Motor neuron (in vitro differentiated cells): ENCODE data around the gene SYNJ2. TPM values are rescaled to one million over a fixed set of nuclear protein-coding genes. Genes with fewer than 3 reads are reported as not detected.

Source experiments
- ATAC-seq, 8 experiments: fragments of 200-7000 bp; cut with Tn5 transposase; replicated peaks in 6 of 8; 2 replicates each; pipeline ENCODE4 v1.8.0; 2021; ENCODE audit warnings: mild to moderate bottlenecking in 8 of 8, moderate library complexity in 8 of 8
- H3K27ac ChIP-seq, 2 donors: fragments of 250-450 bp; sonication (Bioruptor Pico); 2 replicates each; pipeline ENCODE4 v1.9.0; 2021; ENCODE audit warnings: antibody characterized with exemption in 2 of 2, mild to moderate bottlenecking in 2 of 2, moderate library complexity in 1 of 2
- H3K4me1 ChIP-seq, 2 donors: fragments of 250-450 bp; sonication (Bioruptor Pico); replicated peaks in 1 of 2; 2 replicates each; pipeline ENCODE4 v1.6.1; 2021; ENCODE audit warnings: antibody characterized with exemption in 2 of 2, mild to moderate bottlenecking in 2 of 2, moderate library complexity in 1 of 2
- H3K4me3 ChIP-seq, 5 donors: fragments of 250-450 bp; sonication (Bioruptor Pico); 2 replicates each; pipeline ENCODE4 v1.9.0; 2021; ENCODE audit warnings: antibody characterized with exemption in 5 of 5, mild to moderate bottlenecking in 5 of 5, moderate library complexity in 4 of 5
- WGBS, 10 experiments: fragments of 450-650 bp; shearing (Covaris generic); methylation state at CpG; one replicate each; pipeline ENCODE4 v1.0.0; 2022; 5-methylcytosine and 5-hydroxymethylcytosine counted together
- in situ Hi-C, 9 experiments: fragments of 400-800 bp; cut with MboI; loops; one replicate each; pipeline ENCODE4 v1.15.0; 2021; ENCODE audit warnings: low sequenced_read_pairs in 9 of 9, low pct_unique_long_range_greater_than_20kb in 2 of 9; ENCODE audit not compliant: unreplicated experiment in 9 of 9
- total RNA-seq, 8 experiments: library from RNA; unstranded; fragments of 300-600 nt; gene quantifications; 2 replicates each; pipeline versions ENCODE4 v1.2.3 to v1.2.4, GENCODE V29; 2022

Gene SYNJ2
- total RNA-seq, 8 experiments from 2014 or later, result 0.60 to 35.5 (median 2.2) TPM

DNA sequence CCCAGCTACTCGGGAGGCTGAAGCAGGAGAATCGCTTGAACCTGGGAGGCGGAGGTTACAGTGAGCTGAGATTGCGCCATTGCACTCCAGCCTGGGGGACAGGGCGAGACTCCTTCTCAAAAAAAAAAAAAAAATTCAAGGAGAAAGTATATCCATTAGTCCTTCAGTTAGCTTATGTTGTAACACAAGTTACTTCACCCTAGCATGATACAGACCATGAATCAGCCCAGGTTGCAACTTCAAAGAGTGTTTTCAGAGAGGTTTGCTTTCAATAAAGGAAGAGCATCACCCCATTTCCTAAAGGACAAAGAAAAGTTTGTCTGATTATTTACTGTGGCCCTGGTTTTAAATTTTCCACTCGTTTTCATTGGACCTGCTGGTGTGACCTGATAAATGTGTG lies 113.4 kb downstream of the SYNJ2 start:
- in situ Hi-C loops, result loop anchor here in 2 of 9 experiments (25.0 kb wide), 2 partner anchors 183 to 333 kb away; no protein-coding TSS in a partner anchor
- WGBS, 10 experiments, result 63 to 100% (median 86%) methylated on average over 1 to 4 of the region's 6 CpGs; no CpG with 5 or more reads in 2 of the 10 experiments
- Histone ChIP-seq H3K4me1 (no peaks in the 10 kb centered on the region), H3K4me3 (no peak overlapping the region), H3K27ac (no peak overlapping the region)
- ATAC-seq, result no peak

GRCh38 chr6:158095671-158096070 lies 114.0 kb downstream of the SYNJ2 start:
- H3K27ac ChIP-seq, result no peak overlapping the region
- 80 to 100% (median 95%) methylated on average over 1 to 7 of the region's 15 CpGs; no CpG with 5 or more reads in 3 of the 10 experiments for WGBS, 10 experiments

GRCh38 chr6:158103228-158103627 lies 121.6 kb downstream of the SYNJ2 start:
- 66 to 100% (median 100%) methylated on average over 1 to 4 of the region's 4 CpGs for WGBS, 10 experiments
- Histone ChIP-seq H3K4me3 (no peak overlapping the region), H3K4me1 (no peaks in the 10 kb centered on the region), H3K27ac (no peak overlapping the region)
- ATAC-seq, result no peak
- in situ Hi-C loops, result no loop called here

More at GRCh38 chr6:158095671-158096070, 114.0 kb downstream of the SYNJ2 start:
- no peaks in the 10 kb centered on the region for H3K4me1 ChIP-seq
- no peak for ATAC-seq
- in situ Hi-C loops, result loop anchor here in 2 of 9 experiments (25.0 kb wide), 2 partner anchors 183 to 333 kb away; no protein-coding TSS in a partner anchor
- no peak overlapping the region for H3K4me3 ChIP-seq

DNA sequence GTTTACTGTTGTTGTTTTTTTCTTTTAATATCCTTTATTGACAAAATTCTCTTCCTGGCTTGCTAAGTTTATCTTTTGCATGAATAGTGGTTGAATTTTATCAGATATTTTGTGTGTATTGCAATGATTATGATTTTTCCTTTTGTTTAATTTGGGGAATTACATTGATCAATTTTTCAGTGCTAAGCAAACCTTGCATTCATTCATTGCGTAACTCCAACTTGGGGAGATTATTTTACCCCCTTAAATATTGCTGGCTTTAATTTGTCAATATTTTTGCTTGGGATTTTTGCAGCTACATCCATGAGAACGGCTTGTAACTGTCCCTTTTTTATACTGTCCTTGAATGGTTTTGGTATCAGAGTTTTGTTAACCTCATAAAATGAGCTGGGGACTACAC lies 123.0 kb downstream of the SYNJ2 start:
- no peak overlapping the region for H3K27ac ChIP-seq
- no peaks in the 10 kb centered on the region for H3K4me1 ChIP-seq
- no peak overlapping the region for H3K4me3 ChIP-seq
- WGBS, 10 experiments, result 47 to 100% (median 92%) methylated on average over 1 to 2 of the region's 2 CpGs
- in situ Hi-C loops, result no loop called here
- ATAC-seq, result no peak

GRCh38 chr6:158109748-158110147 lies 128.1 kb downstream of the SYNJ2 start:
- 88 to 100% (median 100%) methylated on average over 1 to 2 of the region's 2 CpGs; no CpG with 5 or more reads in 1 of the 10 experiments for WGBS, 10 experiments
- ATAC-seq, result no peak
- Histone ChIP-seq H3K27ac (no peak overlapping the region), H3K4me1 (no peaks in the 10 kb centered on the region), H3K4me3 (no peak overlapping the region)
- in situ Hi-C loops, result no loop called here

DNA sequence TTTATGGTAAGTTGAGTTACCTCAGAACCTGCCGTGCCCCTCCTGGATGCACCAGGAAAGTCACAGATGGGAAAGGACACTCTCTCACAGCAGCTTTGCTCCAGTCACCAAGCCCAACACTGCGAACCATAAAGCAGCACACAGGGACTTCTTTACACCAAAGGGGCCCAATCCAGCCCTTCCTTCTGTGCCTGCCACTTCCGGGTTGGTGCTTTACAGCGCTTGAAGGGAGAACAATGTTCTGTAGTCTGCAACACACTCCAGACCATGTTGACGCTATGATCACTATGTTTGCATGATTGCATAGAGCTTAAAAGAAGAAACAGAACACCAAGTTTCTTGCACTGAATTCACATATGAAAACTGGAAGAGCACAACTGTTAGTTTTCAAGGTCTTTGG lies 129.3 kb downstream of the SYNJ2 start:
- ATAC-seq, result no peak
- no peak overlapping the region for H3K4me3 ChIP-seq
- no peaks in the 10 kb centered on the region for H3K4me1 ChIP-seq
- in situ Hi-C loops, result no loop called here
- H3K27ac ChIP-seq, result no peak overlapping the region
- WGBS, 10 experiments, result 66 to 100% (median 90%) methylated on average over 1 to 4 of the region's 5 CpGs; no CpG with 5 or more reads in 2 of the 10 experiments

DNA sequence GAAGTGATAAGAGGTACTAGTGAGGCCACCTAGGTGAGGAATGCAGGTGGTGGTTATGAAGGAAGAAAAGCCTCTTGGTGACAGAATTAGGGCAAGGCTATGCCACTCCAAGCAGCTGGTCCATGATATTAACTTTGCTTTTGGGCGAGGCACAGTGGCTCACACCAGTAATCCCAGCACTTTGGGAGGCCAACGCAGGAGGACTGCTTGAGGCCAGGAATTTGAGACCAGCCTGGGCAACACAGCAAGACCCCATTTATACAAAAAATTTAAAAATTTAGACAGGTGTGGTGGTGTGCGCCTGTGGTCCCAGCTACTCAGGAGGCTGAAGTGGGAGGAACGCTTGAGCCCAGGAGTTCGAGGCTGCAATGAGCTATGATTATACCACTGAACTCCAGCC lies 130.3 kb downstream of the SYNJ2 start:
- Histone ChIP-seq H3K4me1 (no peaks in the 10 kb centered on the region), H3K27ac (no peak overlapping the region), H3K4me3 (no peak overlapping the region)
- ATAC-seq, result no peak
- in situ Hi-C loops, result no loop called here
- WGBS, 10 experiments, result 80 to 100% (median 100%) methylated on average over 1 to 3 of the region's 5 CpGs; no CpG with 5 or more reads in 2 of the 10 experiments

- no peak for ATAC-seq
- no peak overlapping the region for H3K27ac ChIP-seq
- in situ Hi-C loops, result no loop called here
- H3K4me1 ChIP-seq, result peaks cover 1 to 2% of the 10 kb centered on the region in 2 donors
- H3K4me3 ChIP-seq, result no peak overlapping the region
Observed at GRCh38 chr6:158113802-158114201, 132.1 kb downstream of the SYNJ2 start.

DNA sequence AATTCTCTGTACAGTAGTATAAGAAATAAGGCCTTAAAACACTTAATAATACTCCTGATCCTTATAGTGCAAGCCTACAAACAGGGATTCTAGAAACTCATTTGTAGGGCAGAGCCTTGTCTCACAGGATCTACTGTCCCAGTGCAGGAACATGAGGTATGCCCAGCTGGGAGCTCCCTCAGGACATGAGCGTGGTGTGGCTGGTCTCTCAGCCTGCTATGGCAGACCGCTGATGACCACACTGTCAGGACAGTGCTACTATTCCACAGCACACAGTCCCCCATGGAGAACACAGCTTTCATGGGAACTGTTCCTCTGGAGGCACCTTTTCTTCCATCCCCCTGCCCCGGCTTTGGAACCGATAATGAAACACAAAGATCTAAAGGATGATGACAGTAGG lies 133.4 kb downstream of the SYNJ2 start:
- 80 to 100% (median 86%) methylated on average over 2 to 4 of the region's 4 CpGs; no CpG with 5 or more reads in 4 of the 10 experiments for WGBS, 10 experiments
- no peak for ATAC-seq
- no peak overlapping the region for H3K4me3 ChIP-seq
- peaks cover 6 to 7% of the 10 kb centered on the region in 2 donors for H3K4me1 ChIP-seq
- H3K27ac ChIP-seq, result no peak overlapping the region
- in situ Hi-C loops, result no loop called here

DNA sequence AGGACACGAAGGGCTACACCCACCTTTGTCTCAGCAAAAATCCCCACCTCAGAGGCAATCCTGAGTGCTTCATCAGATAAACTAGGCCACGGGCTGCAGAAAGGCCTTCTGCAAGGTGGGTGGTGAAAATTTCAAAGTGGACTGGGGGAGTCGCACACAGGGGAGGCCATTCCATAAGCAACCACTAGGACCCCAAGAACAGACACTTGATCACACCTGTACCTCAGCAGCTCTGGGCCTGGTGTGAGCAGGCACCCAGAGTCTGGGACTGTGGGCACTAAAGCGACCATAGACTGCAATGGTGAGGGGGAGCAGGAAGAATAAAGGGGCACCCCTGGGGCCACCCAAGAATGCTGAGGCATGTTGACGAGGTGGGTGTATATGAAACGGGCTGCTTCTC lies 133.8 kb downstream of the SYNJ2 start:
- 86 to 100% (median 98%) methylated on average over 1 to 5 of the region's 6 CpGs; no CpG with 5 or more reads in 2 of the 10 experiments for WGBS, 10 experiments
- no peak for ATAC-seq

GRCh38 chr6:158118886-158119285 lies 137.2 kb downstream of the SYNJ2 start:
- in situ Hi-C loops, result no loop called here
- H3K27ac ChIP-seq, result peak overlapping the region; percentile 19 to 32
- 43 to 100% (median 85%) methylated on average over 1 to 3 of the region's 3 CpGs; no CpG with 5 or more reads in 4 of the 10 experiments for WGBS, 10 experiments

More for the DNA sequence above, 133.8 kb downstream of the SYNJ2 start:
- in situ Hi-C loops, result no loop called here
- peaks cover 6 to 7% of the 10 kb centered on the region in 2 donors for H3K4me1 ChIP-seq
- H3K27ac ChIP-seq, result no peak overlapping the region
- no peak overlapping the region for H3K4me3 ChIP-seq

DNA sequence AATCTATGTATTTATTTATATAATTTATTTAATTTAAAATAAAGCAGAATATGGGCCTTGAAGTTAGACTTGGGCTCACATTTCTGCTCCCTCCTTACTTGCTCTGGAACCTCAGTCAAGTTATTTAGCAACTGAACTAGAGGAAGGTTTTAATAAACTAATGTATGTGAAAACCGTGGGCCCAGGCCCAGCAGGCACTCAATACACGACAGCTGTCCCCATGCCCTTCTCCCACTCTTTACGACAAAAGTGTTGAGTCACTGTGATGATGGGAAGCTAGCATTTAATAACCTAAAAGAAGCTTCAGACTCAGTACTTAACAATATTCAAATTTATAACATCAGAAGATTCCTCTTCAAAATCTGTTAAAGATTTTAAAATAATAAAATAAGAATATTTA lies 139.7 kb downstream of the SYNJ2 start:
- no peak for ATAC-seq
- H3K27ac ChIP-seq, result no peak overlapping the region
- no peak overlapping the region for H3K4me3 ChIP-seq
- in situ Hi-C loops, result no loop called here
- WGBS, 10 experiments, result 47 to 76% (median 68%) methylated on average over 1 to 3 of the region's 3 CpGs; no CpG with 5 or more reads in 2 of the 10 experiments
- peaks cover 6 to 7% of the 10 kb centered on the region in 2 donors for H3K4me1 ChIP-seq

More at GRCh38 chr6:158118886-158119285, 137.2 kb downstream of the SYNJ2 start:
- Histone ChIP-seq H3K4me3 (no peak overlapping the region), H3K4me1 (peaks cover 6 to 7% of the 10 kb centered on the region in 2 donors)
- peak in 4 of 8 experiments; percentile 14 to 89 (median 41) for ATAC-seq

DNA sequence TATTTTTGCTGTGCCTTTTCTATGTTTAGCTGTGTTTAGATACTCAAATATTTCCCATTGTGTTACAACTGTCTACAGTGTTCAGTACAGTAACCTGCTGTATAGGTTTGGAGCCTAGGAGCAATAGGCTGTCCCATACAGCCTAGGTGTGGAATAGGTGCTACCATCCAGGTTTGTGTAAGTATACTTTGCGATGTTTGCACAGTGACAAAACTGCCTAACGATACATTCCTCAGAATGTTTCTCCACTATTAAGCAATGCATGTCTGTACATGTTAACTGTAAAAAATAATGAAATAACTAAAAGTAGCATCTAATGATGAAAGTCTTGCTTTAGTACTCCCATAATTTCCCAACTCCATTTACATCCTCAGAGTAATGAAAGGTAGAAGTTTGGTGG lies 140.4 kb downstream of the SYNJ2 start:
- in situ Hi-C loops, result no loop called here
- 97 to 100% (median 100%) methylated on average over 1 to 2 of the region's 2 CpGs; no CpG with 5 or more reads in 3 of the 10 experiments for WGBS, 10 experiments
- H3K4me1 ChIP-seq, result peaks cover 6 to 7% of the 10 kb centered on the region in 2 donors
- H3K27ac ChIP-seq, result no peak overlapping the region
- no peak overlapping the region for H3K4me3 ChIP-seq
- ATAC-seq, result no peak

GRCh38 chr6:158124288-158124687 lies 142.6 kb downstream of the SYNJ2 start:
- ATAC-seq, result no peak
- Histone ChIP-seq H3K4me3 (no peak overlapping the region), H3K4me1 (peaks cover 0 to under 1% of the 10 kb centered on the region in 2 donors), H3K27ac (no peak overlapping the region)
- in situ Hi-C loops, result no loop called here
- 83 to 100% (median 100%) methylated on average over 1 of the region's 1 CpG; no CpG with 5 or more reads in 3 of the 10 experiments for WGBS, 10 experiments
